GM12878 (cell line): ENCODE measurements around the gene SVBP. TPM values are rescaled to one million over a fixed set of nuclear protein-coding genes. Genes with fewer than 3 reads are reported as not detected.

Experiments used
- ATAC-seq: fragments of 200-7000 bp; cut with Tn5 transposase; 3 replicates; pipeline ENCODE4 v1.9.1; 2020; ENCODE audit warnings: mild to moderate bottlenecking, moderate library complexity
- BruUV-seq: library from RNA; stranded (reverse); fragments of 400-500 nt; replicated peaks from 2 replicates; lab custom pipeline; 2021; lab: Mats Ljungman, UMichigan
- CTCF ChIA-PET: fragments of 300-600 bp; sonication (Branson Sonifier 250); formaldehyde crosslinking; extraction: SDS; loops from one replicate; lab custom pipeline; 2021; ENCODE audit warnings: inconsistent platforms; lab: Yijun Ruan, JAX
- POLR2A ChIA-PET: fragments of 350-600 bp; formaldehyde crosslinking; extraction: SDS; loops from one replicate; lab custom pipeline; 2021; ENCODE audit warnings: inconsistent platforms; lab: Charles Lee
- RAD21 ChIA-PET: fragments of 300-600 bp; sonication (Branson Sonifier 250); formaldehyde crosslinking; loops from one replicate; lab custom pipeline; 2023; ENCODE audit warnings: antibody characterized with exemption; ENCODE audit not compliant: unreplicated experiment; lab: Charles Lee
- SMC1A ChIA-PET: fragments of 300-600 bp; sonication (Branson Sonifier 250); formaldehyde crosslinking; loops from one replicate; lab custom pipeline; 2023; ENCODE audit not compliant: unreplicated experiment, uncharacterized antibody; lab: Charles Lee
- DNase-seq: peaks from one replicate; pipeline ENCODE4 v3.0.0-alpha.2; 2011; ENCODE audit warnings: low read depth, low spot score
- FAIRE-seq: peaks from 3 replicates; lab custom pipeline; 2011; peaks lifted over from hg19 to GRCh38; lab: Jason Lieb, UNC
- H2AFZ ChIP-seq: 2 replicates; pipeline ENCODE4 v1.6.0; 2011; ENCODE audit warnings: low read depth, low read length, control low read depth; ENCODE audit not compliant: control insufficient read depth
- H3K27ac ChIP-seq: 2 replicates; pipeline ENCODE4 v1.5.1; 2011; ENCODE audit warnings: control low read depth; ENCODE audit not compliant: control insufficient read depth, insufficient read depth
- H3K27me3 ChIP-seq, 2 experiments: replicated peaks in 1 of 2; 2 replicates each; pipeline versions ENCODE4 v1.6.0 to v1.6.1; 2011; ENCODE audit warnings: low read length in 1 of 2; ENCODE audit not compliant: control insufficient read depth in 2 of 2, insufficient read depth in 2 of 2
- H3K36me3 ChIP-seq, 2 experiments: 2 replicates each; pipeline ENCODE4 v1.5.1; 2011; ENCODE audit warnings: low read length in 1 of 2; ENCODE audit not compliant: control insufficient read depth in 2 of 2, insufficient read depth in 2 of 2
- H3K4me1 ChIP-seq: 2 replicates; pipeline ENCODE4 v1.6.1; 2011; ENCODE audit warnings: mild to moderate bottlenecking, low read length, moderate library complexity, mixed read lengths; ENCODE audit not compliant: control insufficient read depth, insufficient read depth
- H3K4me2 ChIP-seq: 2 replicates; pipeline ENCODE4 v1.6.0; 2011; ENCODE audit warnings: control low read depth; ENCODE audit not compliant: control insufficient read depth, insufficient read depth
- H3K4me3 ChIP-seq: fragments of 200-600 bp; sonication (generic); 2 replicates; pipeline ENCODE4 v1.5.1; 2016
- H3K79me2 ChIP-seq: 2 replicates; pipeline ENCODE4 v1.6.0; 2011; ENCODE audit warnings: low read length; ENCODE audit not compliant: control insufficient read depth, insufficient read depth
- H3K9ac ChIP-seq: 2 replicates; pipeline ENCODE4 v1.8.0; 2011; ENCODE audit warnings: low read length, control low read depth, mixed read lengths; ENCODE audit not compliant: control insufficient read depth, insufficient read depth
- H3K9me3 ChIP-seq: replicated peaks from 3 replicates; pipeline ENCODE4 v1.5.1; 2011; ENCODE audit warnings: mild to moderate bottlenecking, low read length; ENCODE audit not compliant: control insufficient read depth, insufficient read depth
- H4K20me1 ChIP-seq: 2 replicates; pipeline ENCODE4 v1.6.0; 2011; ENCODE audit not compliant: control insufficient read depth, insufficient read depth
- ASH2L ChIP-seq: fragments of 300-600, 200-600 bp; sonication (generic); IDR thresholded peaks from 2 replicates; pipeline ENCODE4 v1.6.1; 2017; ENCODE audit warnings: low read depth, mild to moderate bottlenecking, borderline replicate concordance
- BCLAF1 ChIP-seq: fragments of 450-650 bp; IDR thresholded peaks from 2 replicates; pipeline ENCODE4 v1.6.1; 2017; ENCODE audit warnings: antibody characterized with exemption, mild to moderate bottlenecking, moderate library complexity
- ESRRA ChIP-seq: IDR thresholded peaks from 2 replicates; pipeline ENCODE4 v1.6.1; 2012; ENCODE audit warnings: mild to moderate bottlenecking, low read length, improper control_type of control experiment
- IRF4 ChIP-seq: IDR thresholded peaks from 2 replicates; pipeline ENCODE4 v1.6.1; 2011; ENCODE audit warnings: low read depth, low read length
- JUNB ChIP-seq: IDR thresholded peaks from 2 replicates; pipeline ENCODE4 v1.6.1; 2016; ENCODE audit warnings: antibody characterized with exemption, mild to moderate bottlenecking
- MYB ChIP-seq: fragments of 150-350 bp; IDR thresholded peaks from 2 replicates; pipeline ENCODE4 v1.6.1; 2014; ENCODE audit warnings: mild to moderate bottlenecking, low read depth, low read length, borderline replicate concordance
- POLR2A ChIP-seq: IDR thresholded peaks from 2 replicates; pipeline ENCODE4 v1.6.1; 2011; ENCODE audit warnings: low read depth, mild to moderate bottlenecking, low read length
- PRDM15 ChIP-seq: fragments of 450-650 bp; formaldehyde crosslinking; IDR thresholded peaks from 2 replicates; pipeline ENCODE4 v1.4.0; 2020; ENCODE audit warnings: mild to moderate bottlenecking, moderate library complexity
- RFX5 ChIP-seq: IDR thresholded peaks from 2 replicates; pipeline ENCODE4 v1.6.1; 2011; ENCODE audit warnings: low read depth, low read length, improper control_type of control experiment
- SREBF2 ChIP-seq: IDR thresholded peaks from 2 replicates; pipeline ENCODE4 v1.6.1; 2012; ENCODE audit warnings: mild to moderate bottlenecking, low read length
- STAT1 ChIP-seq: fragments of 450-650 bp; conservative IDR thresholded peaks from 2 replicates; pipeline ENCODE4 v1.6.1; 2014; ENCODE audit warnings: antibody characterized with exemption, mild to moderate bottlenecking
- WGBS: methylation state at CpG from one replicate; pipeline ENCODE4 v1.1.6; 2016; ENCODE audit warnings: low lambda C conversion rate; ENCODE audit not compliant: insufficient replicate concordance, insufficient coverage; ENCODE audit errors: missing lambda C conversion rate; 5-methylcytosine and 5-hydroxymethylcytosine counted together
- in situ Hi-C: fragments of 300-500 bp; cut with MboI; formaldehyde crosslinking; loops from 9 replicates; pipeline ENCODE4 v1.14.3; 2018; ENCODE audit warnings: mixed read lengths
- intact Hi-C: fragments of 100-400 bp; cut with micrococcal nuclease; formaldehyde crosslinking; loops from one replicate; pipeline ENCODE4 v1.14.2; 2022; ENCODE audit not compliant: unreplicated experiment
- polyA plus RNA-seq, 11 experiments: library from polyadenylated mRNA; depleted of rRNA in 4 of 11; unstranded in 6 of 11; stranded (reverse) in 5 of 11; fragments of >200 nt; fragmentation: Nextera tagmentation in 4 of 11; fragmentation: Illumina TruSeq in 1 of 11; extraction: Ambion mirVana in 4 of 11; extraction: Trizol in 1 of 11; gene quantifications; 1 replicate in 1 of 11; 2 replicates in 10 of 11; pipeline versions ENCODE4 v1.2.1 to v1.2.3, GENCODE V29; 2011 to 2016; ENCODE audit warnings: inconsistent platforms in 2 of 11, missing spikeins in 2 of 11, low read depth in 1 of 11
- total RNA-seq, 4 experiments: library from RNA; depleted of rRNA in 3 of 4; stranded (reverse); fragments of >200 nt in 3 of 4; fragmentation: Illumina TruSeq in 1 of 4; extraction: Trizol in 1 of 4; gene quantifications; 2 replicates each; pipeline versions ENCODE4 v1.2.1 to v1.2.3, GENCODE V29; 2013 to 2021
- TF ChIP-seq, protein P1 (sequence below): fragments of 450-650 bp; IDR thresholded peaks from 2 replicates; pipeline ENCODE4 v1.6.1; 2017; ENCODE audit warnings: mild to moderate bottlenecking, moderate library complexity

Gene SVBP
- total and polyA plus RNA-seq, 10 of the 15 experiments (the other 5 are each of a cell fraction or from before 2014, with no cell fraction given), result 12.6 to 29.5 (median 19.8) TPM

DNA sequence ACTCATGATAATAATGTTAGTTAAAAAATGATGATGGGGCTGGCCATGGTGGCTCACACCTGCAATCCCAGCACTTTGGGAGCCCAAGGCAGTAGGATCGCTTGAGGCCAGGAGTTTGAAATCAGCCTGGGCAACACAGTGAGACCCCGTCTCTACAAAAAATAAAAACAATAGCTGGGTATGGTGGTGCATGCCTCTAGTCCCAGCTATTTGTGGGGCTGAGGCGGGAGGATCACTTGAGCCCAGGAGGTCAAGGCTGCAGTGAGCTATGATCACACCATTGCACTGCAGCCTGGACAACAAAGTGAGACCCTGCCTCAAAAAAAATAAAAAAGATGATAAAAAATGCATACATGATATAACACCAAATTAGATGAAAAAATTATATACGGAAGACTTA, 55.6 kb downstream of the SVBP start:
- WGBS, result 99% methylated on average over 4 of the region's 4 CpGs
- CTCF ChIA-PET, result interaction anchor here (0.7 to 2.0 kb wide), 5 partner anchors 9 to 312 kb away, joined by 3 to 9 read pairs (median 3); no protein-coding TSS in a partner anchor

More for the DNA sequence above, 55.6 kb downstream of the SVBP start:
- SMC1A ChIA-PET, result interaction anchor here (1.2 to 1.7 kb wide), 2 partner anchors 16 to 424 kb away, joined by 5 read pairs; no protein-coding TSS in a partner anchor
- Histone ChIP-seq H3K36me3 (peaks cover 3 to 4% of the 10 kb centered on the region in 2 experiments; a peak in 3 of 4 replicates), H2AFZ (no peak overlapping the region), H3K4me1 (no peaks in the 10 kb centered on the region; the same call in 1 of the 2 replicates), H3K4me2 (no peak overlapping the region), H3K27me3 (no peaks in the 10 kb centered on the region), H3K27ac (no peak overlapping the region), H3K79me2 (peaks cover 26% of the 10 kb centered on the region), H3K9ac (no peak overlapping the region), H3K4me3 (no peak overlapping the region), H4K20me1 (no peaks in the 10 kb centered on the region), H3K9me3 (no peaks in the 10 kb centered on the region)
- ATAC-seq (no peak), DNase-seq (no peak), FAIRE-seq (no peak)
- in situ Hi-C loops (no loop called here), intact Hi-C loops (no loop called here)
- RAD21 ChIA-PET, result interaction anchor here (1.6 kb wide), 1 partner anchor 10 kb away, joined by 5 read pairs; no protein-coding TSS in a partner anchor
- POLR2A ChIA-PET, result no interaction called here
- BruUV-seq, result no TSS peak
- TF ChIP-seq IRF4 (no peak), SREBF2 (no peak), POLR2A (no peak), ASH2L (no peak), MYB (no peak), STAT1 (no peak), BCLAF1 (no peak), PRDM15 (no peak), JUNB (no peak), RFX5 (no peak), ESRRA (no peak)
- TF ChIP-seq, protein P1, sequence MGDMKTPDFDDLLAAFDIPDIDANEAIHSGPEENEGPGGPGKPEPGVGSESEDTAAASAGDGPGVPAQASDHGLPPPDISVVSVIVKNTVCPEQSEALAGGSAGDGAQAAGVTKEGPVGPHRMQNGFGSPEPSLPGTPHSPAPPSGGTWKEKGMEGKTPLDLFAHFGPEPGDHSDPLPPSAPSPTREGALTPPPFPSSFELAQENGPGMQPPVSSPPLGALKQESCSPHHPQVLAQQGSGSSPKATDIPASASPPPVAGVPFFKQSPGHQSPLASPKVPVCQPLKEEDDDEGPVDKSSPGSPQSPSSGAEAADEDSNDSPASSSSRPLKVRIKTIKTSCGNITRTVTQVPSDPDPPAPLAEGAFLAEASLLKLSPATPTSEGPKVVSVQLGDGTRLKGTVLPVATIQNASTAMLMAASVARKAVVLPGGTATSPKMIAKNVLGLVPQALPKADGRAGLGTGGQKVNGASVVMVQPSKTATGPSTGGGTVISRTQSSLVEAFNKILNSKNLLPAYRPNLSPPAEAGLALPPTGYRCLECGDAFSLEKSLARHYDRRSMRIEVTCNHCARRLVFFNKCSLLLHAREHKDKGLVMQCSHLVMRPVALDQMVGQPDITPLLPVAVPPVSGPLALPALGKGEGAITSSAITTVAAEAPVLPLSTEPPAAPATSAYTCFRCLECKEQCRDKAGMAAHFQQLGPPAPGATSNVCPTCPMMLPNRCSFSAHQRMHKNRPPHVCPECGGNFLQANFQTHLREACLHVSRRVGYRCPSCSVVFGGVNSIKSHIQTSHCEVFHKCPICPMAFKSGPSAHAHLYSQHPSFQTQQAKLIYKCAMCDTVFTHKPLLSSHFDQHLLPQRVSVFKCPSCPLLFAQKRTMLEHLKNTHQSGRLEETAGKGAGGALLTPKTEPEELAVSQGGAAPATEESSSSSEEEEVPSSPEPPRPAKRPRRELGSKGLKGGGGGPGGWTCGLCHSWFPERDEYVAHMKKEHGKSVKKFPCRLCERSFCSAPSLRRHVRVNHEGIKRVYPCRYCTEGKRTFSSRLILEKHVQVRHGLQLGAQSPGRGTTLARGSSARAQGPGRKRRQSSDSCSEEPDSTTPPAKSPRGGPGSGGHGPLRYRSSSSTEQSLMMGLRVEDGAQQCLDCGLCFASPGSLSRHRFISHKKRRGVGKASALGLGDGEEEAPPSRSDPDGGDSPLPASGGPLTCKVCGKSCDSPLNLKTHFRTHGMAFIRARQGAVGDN, result no peak
